DOHH2 (cell line): ENCODE data around the gene DPYSL5.

ENCODE experiments used
- H3F3A ChIP-seq: fragments of 200-600 bp; sonication (generic), shearing (Covaris generic); 2 replicates; pipeline ENCODE4 v1.6.0; 2016; ENCODE audit warnings: antibody characterized with exemption, mild to moderate bottlenecking; ENCODE audit not compliant: control insufficient read depth, insufficient read depth
- H3K27ac ChIP-seq: fragments of 200-600 bp; sonication (generic); 2 replicates; pipeline ENCODE4 v1.5.1; 2014; ENCODE audit warnings: low read depth, mild to moderate bottlenecking, low read length, moderate library complexity
- H3K27me3 ChIP-seq: fragments of 200-600 bp; sonication (generic); 2 replicates; pipeline ENCODE4 v1.6.1; 2014; ENCODE audit warnings: mild to moderate bottlenecking, low read length, mixed read lengths; ENCODE audit not compliant: control insufficient read depth
- H3K36me3 ChIP-seq: fragments of 200-600 bp; sonication (generic); 2 replicates; pipeline ENCODE4 v1.6.1; 2014; ENCODE audit warnings: mild to moderate bottlenecking, low read length, moderate library complexity, mixed read lengths; ENCODE audit not compliant: control insufficient read depth
- H3K4me1 ChIP-seq: fragments of 200-600 bp; sonication (generic); 2 replicates; pipeline ENCODE4 v1.6.1; 2014; ENCODE audit warnings: mild to moderate bottlenecking, low read length, mixed read lengths; ENCODE audit not compliant: control insufficient read depth
- H3K4me2 ChIP-seq: fragments of 200-600 bp; sonication (generic); 2 replicates; pipeline ENCODE4 v1.6.0; 2014; ENCODE audit warnings: mild to moderate bottlenecking, low read length, moderate library complexity
- H3K4me3 ChIP-seq: fragments of 200-600 bp; sonication (generic); 2 replicates; pipeline ENCODE4 v1.5.1; 2014; ENCODE audit warnings: mild to moderate bottlenecking, low read length, mixed read lengths
- H3K79me2 ChIP-seq: fragments of 200-600 bp; sonication (generic); 2 replicates; pipeline ENCODE4 v1.6.1; 2014; ENCODE audit warnings: mild to moderate bottlenecking, low read length, mixed read lengths; ENCODE audit not compliant: control insufficient read depth
- H3K9me2 ChIP-seq: fragments of 200-600 bp; sonication (generic); replicated peaks from 2 replicates; pipeline ENCODE4 v1.6.1; 2014; ENCODE audit warnings: mild to moderate bottlenecking, low read length, mixed read lengths; ENCODE audit not compliant: control insufficient read depth
- H3K9me3 ChIP-seq: fragments of 200-600 bp; sonication (generic); 2 replicates; pipeline ENCODE4 v1.6.1; 2014; ENCODE audit warnings: antibody characterized with exemption, low read length, mixed read lengths; ENCODE audit not compliant: control insufficient read depth, insufficient read depth
- H4K20me1 ChIP-seq: fragments of 200-600 bp; sonication (generic); 2 replicates; pipeline ENCODE4 v1.6.0; 2014; ENCODE audit warnings: low read depth, mild to moderate bottlenecking, antibody characterized with exemption, low read length, moderate library complexity; ENCODE audit not compliant: control insufficient read depth, insufficient read depth
- EZH2phosphoT487 ChIP-seq: fragments of 200-600 bp; sonication (generic); IDR thresholded peaks from 2 replicates; pipeline ENCODE4 v1.6.1; 2017; ENCODE audit warnings: borderline replicate concordance, mild to moderate bottlenecking, antibody characterized with exemption, low read length, moderate library complexity, mixed read lengths
- TF ChIP-seq, protein P1 (sequence below): fragments of 200-600 bp; sonication (generic); IDR thresholded peaks from one replicate; pipeline ENCODE4 v1.5.1; 2014; ENCODE audit warnings: antibody characterized with exemption, mild to moderate bottlenecking, low read depth, low read length; ENCODE audit not compliant: poor library complexity, severe bottlenecking

Gene DPYSL5

DNA sequence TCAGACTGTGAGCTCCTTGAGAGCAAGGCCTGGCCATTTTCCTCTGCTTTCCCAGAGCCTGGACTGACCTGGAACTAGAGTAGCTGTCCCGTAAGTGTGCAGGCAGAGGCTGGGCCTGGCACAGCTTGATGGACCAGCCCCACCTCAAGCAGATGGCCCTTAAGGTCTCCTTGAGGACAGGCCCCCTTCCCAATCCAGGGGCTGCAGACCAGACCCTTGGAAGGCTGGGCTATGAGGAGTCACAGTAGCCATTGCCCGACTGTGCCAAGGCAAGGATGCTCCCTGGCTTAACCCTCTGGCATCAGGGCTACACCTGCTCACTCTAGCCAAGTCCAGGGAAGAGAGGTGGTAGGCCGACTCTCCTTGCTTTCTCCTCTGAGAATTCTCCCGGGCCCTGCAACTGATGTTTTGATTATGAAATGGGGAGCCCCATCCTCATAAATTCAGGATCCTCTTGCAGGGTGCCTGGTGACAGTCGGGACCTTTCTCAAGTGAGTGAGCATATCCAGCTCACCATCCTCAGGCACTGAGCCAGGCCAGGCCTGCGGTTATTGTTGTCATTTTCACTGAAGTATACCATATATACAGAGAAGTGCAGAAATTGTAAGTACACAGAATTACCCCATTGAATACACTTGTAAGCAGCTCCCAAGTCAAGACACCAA lies 51.7 kb downstream of the DPYSL5 start:
- H3K4me1 ChIP-seq, result peaks cover under 1% of the 10 kb centered on the region
- no peak overlapping the region for H3K27ac ChIP-seq
- peaks cover 5% of the 10 kb centered on the region; the same call in 1 of the 2 replicates for H3K27me3 ChIP-seq
- H3K9me2 ChIP-seq, result no peaks in the 10 kb centered on the region
- no peak for TF ChIP-seq EZH2phosphoT487
- TF ChIP-seq, protein P1, sequence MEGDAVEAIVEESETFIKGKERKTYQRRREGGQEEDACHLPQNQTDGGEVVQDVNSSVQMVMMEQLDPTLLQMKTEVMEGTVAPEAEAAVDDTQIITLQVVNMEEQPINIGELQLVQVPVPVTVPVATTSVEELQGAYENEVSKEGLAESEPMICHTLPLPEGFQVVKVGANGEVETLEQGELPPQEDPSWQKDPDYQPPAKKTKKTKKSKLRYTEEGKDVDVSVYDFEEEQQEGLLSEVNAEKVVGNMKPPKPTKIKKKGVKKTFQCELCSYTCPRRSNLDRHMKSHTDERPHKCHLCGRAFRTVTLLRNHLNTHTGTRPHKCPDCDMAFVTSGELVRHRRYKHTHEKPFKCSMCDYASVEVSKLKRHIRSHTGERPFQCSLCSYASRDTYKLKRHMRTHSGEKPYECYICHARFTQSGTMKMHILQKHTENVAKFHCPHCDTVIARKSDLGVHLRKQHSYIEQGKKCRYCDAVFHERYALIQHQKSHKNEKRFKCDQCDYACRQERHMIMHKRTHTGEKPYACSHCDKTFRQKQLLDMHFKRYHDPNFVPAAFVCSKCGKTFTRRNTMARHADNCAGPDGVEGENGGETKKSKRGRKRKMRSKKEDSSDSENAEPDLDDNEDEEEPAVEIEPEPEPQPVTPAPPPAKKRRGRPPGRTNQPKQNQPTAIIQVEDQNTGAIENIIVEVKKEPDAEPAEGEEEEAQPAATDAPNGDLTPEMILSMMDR, result no peak
- no peak overlapping the region for H3K4me2 ChIP-seq
- no peaks in the 10 kb centered on the region for H4K20me1 ChIP-seq
- H3K36me3 ChIP-seq, result no peaks in the 10 kb centered on the region
- H3K79me2 ChIP-seq, result no peaks in the 10 kb centered on the region
- H3F3A ChIP-seq, result no peaks in the 10 kb centered on the region
- H3K9me3 ChIP-seq, result peaks cover 5% of the 10 kb centered on the region; the same call in 1 of the 2 replicates
- H3K4me3 ChIP-seq, result no peak overlapping the region

DNA sequence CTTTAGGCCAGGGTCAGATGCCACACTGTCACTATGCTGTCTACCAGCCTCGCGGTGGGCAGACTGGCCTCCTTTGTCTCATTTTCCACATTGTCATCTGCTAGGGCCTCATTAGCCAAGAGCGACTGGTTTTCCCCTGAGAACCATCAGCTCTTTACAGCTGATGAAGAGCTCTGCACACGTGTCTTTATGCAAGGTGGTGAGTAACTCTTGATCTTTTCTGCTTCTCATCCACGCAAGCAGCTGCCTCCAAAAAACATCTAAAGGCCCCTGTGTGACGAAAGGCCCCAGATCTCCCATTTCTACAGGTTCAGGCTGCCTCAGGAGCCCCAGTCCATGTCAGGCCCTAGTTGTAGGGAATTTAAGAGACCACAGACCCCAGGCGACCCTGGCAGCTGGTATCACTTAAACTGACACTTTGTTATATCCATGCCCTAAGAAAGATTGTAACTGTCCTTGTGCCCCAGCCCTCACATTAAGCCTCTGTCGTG lies 52.9 kb downstream of the DPYSL5 start:
- H3K9me2 ChIP-seq, result no peaks in the 10 kb centered on the region
- no peaks in the 10 kb centered on the region for H3F3A ChIP-seq
- no peaks in the 10 kb centered on the region for H3K79me2 ChIP-seq
- no peak overlapping the region for H3K27ac ChIP-seq
- H3K4me1 ChIP-seq, result peaks cover 9% of the 10 kb centered on the region
- H3K9me3 ChIP-seq, result no peaks in the 10 kb centered on the region
- no peak overlapping the region for H3K4me3 ChIP-seq
- no peaks in the 10 kb centered on the region for H4K20me1 ChIP-seq
- TF ChIP-seq, protein P1, result no peak
- no peak for TF ChIP-seq EZH2phosphoT487
- H3K36me3 ChIP-seq, result no peaks in the 10 kb centered on the region
- H3K27me3 ChIP-seq, result peaks cover 5% of the 10 kb centered on the region; the same call in 1 of the 2 replicates
- H3K4me2 ChIP-seq, result no peak overlapping the region

DNA sequence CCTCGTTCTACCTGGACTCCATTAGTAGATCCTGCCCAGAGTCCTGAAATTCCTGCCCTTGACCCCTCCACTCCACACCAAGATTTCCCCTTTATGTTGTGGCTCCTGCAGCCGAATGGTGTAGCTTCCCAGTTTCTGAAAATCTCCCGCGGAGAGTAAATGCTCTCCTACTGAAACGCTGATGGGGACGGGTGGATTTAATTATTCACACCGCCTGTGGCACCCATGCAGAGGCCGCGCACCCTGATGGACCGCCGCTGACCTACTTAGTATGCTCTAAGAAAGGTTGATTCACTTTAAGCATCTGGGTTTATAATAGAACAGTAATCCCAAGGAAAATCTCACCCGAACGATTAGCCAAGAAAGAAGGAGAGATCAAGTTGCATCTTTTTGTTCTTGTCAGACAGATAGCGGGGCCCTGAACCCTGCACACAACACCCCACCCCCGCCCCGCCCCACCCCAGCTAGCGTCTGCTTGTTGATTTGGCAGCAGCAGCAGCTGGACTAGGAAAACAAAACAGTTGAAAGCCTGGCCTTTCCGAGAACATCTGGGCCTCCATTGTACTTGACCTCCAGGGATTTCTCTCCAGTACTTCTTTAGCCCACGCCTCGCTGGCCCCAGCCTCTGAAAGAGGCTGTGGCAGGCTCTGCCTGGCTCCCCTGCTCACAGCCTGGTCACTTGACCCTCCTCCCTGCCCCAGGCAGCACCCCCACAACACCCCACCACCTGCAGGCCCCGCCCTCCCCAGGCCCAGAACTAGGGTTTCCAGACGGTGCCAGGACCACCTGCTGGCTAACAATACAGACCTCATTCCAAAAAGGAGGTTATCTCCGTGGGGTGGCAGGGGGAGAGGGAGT lies 53.6 kb downstream of the DPYSL5 start:
- Histone ChIP-seq H3K27me3 (peaks cover 5% of the 10 kb centered on the region; the same call in 1 of the 2 replicates), H3K4me3 (no peak overlapping the region), H3K36me3 (no peaks in the 10 kb centered on the region)

More for the DNA sequence above, 53.6 kb downstream of the DPYSL5 start:
- no peaks in the 10 kb centered on the region for H3K9me3 ChIP-seq
- H4K20me1 ChIP-seq, result no peaks in the 10 kb centered on the region
- no peak overlapping the region for H3K4me2 ChIP-seq
- peaks cover 9% of the 10 kb centered on the region for H3K4me1 ChIP-seq
- H3F3A ChIP-seq, result no peaks in the 10 kb centered on the region
- H3K27ac ChIP-seq, result no peak overlapping the region
- TF ChIP-seq EZH2phosphoT487, result no peak
- TF ChIP-seq, protein P1, result no peak
- no peaks in the 10 kb centered on the region for H3K79me2 ChIP-seq
- H3K9me2 ChIP-seq, result no peaks in the 10 kb centered on the region
